HepG2 (cell line): ENCODE data around the gene COL8A1. TPM values are rescaled to one million over a fixed set of nuclear protein-coding genes. Genes with fewer than 3 reads are reported as not detected.

Source experiments
- ATAC-seq: fragments of 200-7000 bp; cut with Tn5 transposase; 3 replicates; pipeline ENCODE4 v1.9.1; 2020; ENCODE audit warnings: mild to moderate bottlenecking, moderate library complexity
- BruUV-seq: library from RNA; stranded (reverse); fragments of 400-500 nt; replicated peaks from 2 replicates; lab custom pipeline; 2021; lab: Mats Ljungman, UMichigan
- CTCF ChIA-PET: fragments of 300-600 bp; formaldehyde crosslinking; extraction: SDS; loops from one replicate; lab custom pipeline; 2021; ENCODE audit warnings: low total read pairs, inconsistent platforms, low intra/inter-chr PET ratio; lab: Yijun Ruan, JAX
- POLR2A ChIA-PET: fragments of 350-600 bp; sonication (Branson Sonifier 250); formaldehyde crosslinking; loops from one replicate; lab custom pipeline; 2020; ENCODE audit warnings: antibody characterized with exemption, inconsistent platforms; lab: Yijun Ruan, JAX
- DNase-seq: peaks from one replicate; pipeline ENCODE4 v3.0.0-alpha.2; 2015; ENCODE audit warnings: low spot score
- FAIRE-seq: peaks from 3 replicates; lab custom pipeline; 2011; peaks lifted over from hg19 to GRCh38; lab: Jason Lieb, UNC
- H2AFZ ChIP-seq: one replicate; pipeline ENCODE4 v1.6.1; 2011; ENCODE audit warnings: low read length, inconsistent platforms
- H3K27ac ChIP-seq: fragments of 300-600 bp; 3 replicates; pipeline ENCODE4 v1.8.0; 2011; ENCODE audit warnings: mixed run types, mild to moderate bottlenecking, mixed read lengths, low read length, inconsistent platforms; ENCODE audit not compliant: insufficient read depth; ENCODE audit errors: extremely low read length
- H3K27me3 ChIP-seq, 2 experiments: fragments of 200-600 bp in 1 of 2; 2 replicates in 1 of 2; 3 replicates in 1 of 2; pipeline versions ENCODE4 v1.6.0 to v1.8.0; 2011; ENCODE audit warnings: low read length in 2 of 2, mild to moderate bottlenecking in 2 of 2, moderate library complexity in 2 of 2, inconsistent platforms in 1 of 2; ENCODE audit not compliant: insufficient read depth in 2 of 2, control insufficient read depth in 1 of 2
- H3K36me3 ChIP-seq, 2 experiments: fragments of 200-600 bp in 1 of 2; replicated peaks in 1 of 2; 2 replicates in 1 of 2; 3 replicates in 1 of 2; pipeline versions ENCODE4 v1.5.1 to v1.8.0; 2011; ENCODE audit warnings: low read length in 2 of 2, inconsistent platforms in 1 of 2; ENCODE audit not compliant: insufficient read depth in 2 of 2, control insufficient read depth in 1 of 2
- H3K4me1 ChIP-seq: 2 replicates; pipeline ENCODE4 v1.5.1; 2012; ENCODE audit warnings: low read length, inconsistent platforms; ENCODE audit not compliant: insufficient read depth
- H3K4me2 ChIP-seq: 2 replicates; pipeline ENCODE4 v1.6.0; 2011; ENCODE audit warnings: low read depth, low read length, inconsistent platforms
- H3K4me3 ChIP-seq, 3 experiments: fragments of 200-600 bp in 1 of 3; sonication (generic), shearing (Covaris generic) in 1 of 3; replicated peaks in 1 of 3; 2 replicates each; pipeline ENCODE4 v1.5.1; 2011 to 2016; ENCODE audit warnings: low read length in 3 of 3, inconsistent platforms in 2 of 3, low read depth in 2 of 3, mild to moderate bottlenecking in 2 of 3, control low read depth in 1 of 3, mixed read lengths in 1 of 3; ENCODE audit not compliant: insufficient read depth in 1 of 3
- H3K79me2 ChIP-seq: one replicate; pipeline ENCODE4 v1.6.1; 2011; ENCODE audit warnings: low read length, inconsistent platforms; ENCODE audit not compliant: insufficient read depth
- H3K9ac ChIP-seq: 2 replicates; pipeline ENCODE4 v1.6.0; 2011; ENCODE audit warnings: mild to moderate bottlenecking, low read depth, low read length, inconsistent platforms; ENCODE audit not compliant: insufficient read depth
- H3K9me3 ChIP-seq: 2 replicates; pipeline ENCODE4 v1.5.1; 2012; ENCODE audit warnings: mild to moderate bottlenecking, low read length
- H4K20me1 ChIP-seq: 2 replicates; pipeline ENCODE4 v1.6.0; 2011; ENCODE audit warnings: inconsistent platforms, mild to moderate bottlenecking, low read length, moderate library complexity; ENCODE audit not compliant: insufficient read depth
- CHD4 ChIP-seq: fragments of 200-600 bp; sonication (generic); IDR thresholded peaks from 2 replicates; pipeline ENCODE4 v1.7.0; 2017; ENCODE audit warnings: mild to moderate bottlenecking, low read length, borderline replicate concordance
- E2F2 ChIP-seq: sonication (generic); formaldehyde crosslinking; IDR thresholded peaks from 2 replicates; pipeline ENCODE4 v1.4.0; 2020; ENCODE audit warnings: missing genetic modification reagents, borderline replicate concordance
- ETV5 ChIP-seq: IDR thresholded peaks from 2 replicates; pipeline ENCODE4 v1.6.1; 2018; ENCODE audit warnings: missing biosample characterization, missing genetic modification reagents, inconsistent platforms, borderline replicate concordance
- NFE2L1 ChIP-seq: sonication (generic); formaldehyde crosslinking; IDR thresholded peaks from 2 replicates; pipeline ENCODE4 v1.4.0; 2020; ENCODE audit warnings: missing genetic modification reagents, mild to moderate bottlenecking, borderline replicate concordance
- NR2F2 ChIP-seq: IDR thresholded peaks from 2 replicates; pipeline ENCODE4 v1.6.1; 2012; ENCODE audit warnings: low read depth, inconsistent platforms, borderline replicate concordance
- POLR2AphosphoS5 ChIP-seq: IDR thresholded peaks from 2 replicates; pipeline ENCODE4 v1.6.1; 2012; ENCODE audit warnings: low read depth, low read length
- SIN3A ChIP-seq: IDR thresholded peaks from 2 replicates; pipeline ENCODE4 v1.6.1; 2011; ENCODE audit warnings: low read depth, mild to moderate bottlenecking, control low read depth, low read length, borderline replicate concordance
- SOX13 ChIP-seq, 3 experiments: fragments of 450-650 bp in 1 of 3; sonication (generic) in 1 of 3; formaldehyde crosslinking in 1 of 3; IDR thresholded peaks in 2 of 3; conservative IDR thresholded peaks in 1 of 3; 2 replicates each; pipeline versions ENCODE4 v1.5.0 to v1.6.1; 2016 to 2020; ENCODE audit warnings: antibody characterized with exemption in 1 of 3, mild to moderate bottlenecking in 1 of 3, missing compliant biosample characterization in 1 of 3, missing genetic modification reagents in 1 of 3, moderate library complexity in 1 of 3
- U2AF2 ChIP-seq: fragments of 200-400 bp; formaldehyde crosslinking; IDR thresholded peaks from 2 replicates; pipeline ENCODE4 v1.6.1; 2017; ENCODE audit warnings: low read depth, mild to moderate bottlenecking, low read length
- ZNF10 ChIP-seq: sonication (generic); formaldehyde crosslinking; IDR thresholded peaks from 2 replicates; pipeline ENCODE4 v1.4.0; 2020; ENCODE audit warnings: mild to moderate bottlenecking, low read depth, missing genetic modification reagents, borderline replicate concordance
- ZNF138 ChIP-seq: sonication (generic); formaldehyde crosslinking; IDR thresholded peaks from 2 replicates; pipeline ENCODE4 v1.5.0; 2020; ENCODE audit warnings: mild to moderate bottlenecking, low read depth, missing genetic modification reagents
- ZNF414 ChIP-seq: sonication (generic); formaldehyde crosslinking; IDR thresholded peaks from 2 replicates; pipeline ENCODE4 v1.5.0; 2020; ENCODE audit warnings: missing genetic modification reagents
- ZNF580 ChIP-seq: IDR thresholded peaks from 2 replicates; pipeline ENCODE4 v1.6.1; 2016; ENCODE audit warnings: low read depth, borderline replicate concordance
- ZNF670 ChIP-seq: sonication (generic); formaldehyde crosslinking; IDR thresholded peaks from 2 replicates; pipeline ENCODE4 v1.8.0; 2022; ENCODE audit warnings: mild to moderate bottlenecking, missing genetic modification reagents, borderline replicate concordance
- ZNF703 ChIP-seq: sonication (generic); formaldehyde crosslinking; IDR thresholded peaks from 2 replicates; pipeline ENCODE4 v1.5.1; 2020; ENCODE audit warnings: missing genetic modification reagents, mild to moderate bottlenecking, moderate library complexity, borderline replicate concordance
- ZNF782 ChIP-seq: sonication (generic); formaldehyde crosslinking; IDR thresholded peaks from 2 replicates; pipeline ENCODE4 v1.4.0; 2020; ENCODE audit warnings: missing genetic modification reagents, mild to moderate bottlenecking, borderline replicate concordance
- WGBS: methylation state at CpG from one replicate; pipeline ENCODE4 v1.1.6; 2017; ENCODE audit warnings: low lambda C conversion rate; 5-methylcytosine and 5-hydroxymethylcytosine counted together
- in situ Hi-C: cut with HindIII; loops from 2 replicates; pipeline ENCODE4 v1.10.0; 2017; ENCODE audit warnings: low pct_unique_long_range_greater_than_20kb; ENCODE audit not compliant: extremely low pct_ligation_motif_present
- intact Hi-C: fragments of 100-400 bp; cut with micrococcal nuclease; formaldehyde crosslinking; loops from one replicate; pipeline ENCODE4 v1.10.0; 2022; ENCODE audit not compliant: unreplicated experiment
- polyA plus RNA-seq, 8 experiments: library from polyadenylated mRNA; depleted of rRNA in 3 of 8; stranded (reverse) in 7 of 8; unstranded in 1 of 8; fragments of >200 nt; fragmentation: Illumina TruSeq in 4 of 8; extraction: Trizol in 4 of 8; gene quantifications; 2 replicates each; pipeline versions ENCODE4 v1.2.1 to v1.2.3, GENCODE V29; 2011 to 2016; ENCODE audit warnings: low read depth in 4 of 8, missing spikeins in 1 of 8, mixed read lengths in 1 of 8; ENCODE audit not compliant: insufficient read depth in 1 of 8
- total RNA-seq, 5 experiments: library from RNA; depleted of rRNA; stranded (reverse); fragments of >200 nt; fragmentation: Illumina TruSeq; extraction: Trizol; gene quantifications; 2 replicates each; pipeline ENCODE4 v1.2.3, GENCODE V29; 2016; ENCODE audit warnings: low read depth in 1 of 5

COL8A1 gene
- total and polyA plus RNA-seq, 2 of the 13 experiments (the other 11 are each of a cell fraction or from before 2014, with no cell fraction given), result not detected

- intact Hi-C loops, result no loop called here
- ChIA-PET POLR2A (no interaction called here), CTCF (no interaction called here)
- no peak for DNase-seq
- in situ Hi-C loops, result no loop called here
- Histone ChIP-seq H3K79me2 (no peaks in the 10 kb centered on the region), H3K36me3 (no peaks in the 10 kb centered on the region), H3K9me3 (no peaks in the 10 kb centered on the region), H4K20me1 (no peaks in the 10 kb centered on the region), H3K4me1 (no peaks in the 10 kb centered on the region), H3K9ac (no peak overlapping the region), H3K27ac (no peak overlapping the region), H2AFZ (no peak overlapping the region), H3K27me3 (no peaks in the 10 kb centered on the region; a peak in 1 of 5 replicates), H3K4me3 (no peak overlapping the region), H3K4me2 (no peak overlapping the region)
- no peak for FAIRE-seq
- ATAC-seq, result no peak
- TF ChIP-seq SIN3A (no peak), POLR2AphosphoS5 (no peak), ZNF703 (no peak), ZNF580 (CRISPR knock-in tag) (no peak), ZNF138 (CRISPR knock-in tag) (no peak)
- 0% methylated on average over 1 of the region's 1 CpG for WGBS
- no TSS peak for BruUV-seq
Measured at GRCh38 chr3:99768126-99768525, 129.7 kb downstream of the COL8A1 start.

GRCh38 chr3:99768808-99769501 is 130.6 kb downstream of the COL8A1 start:
- Histone ChIP-seq H3K9ac (no peak overlapping the region), H3K9me3 (no peaks in the 10 kb centered on the region), H3K79me2 (no peaks in the 10 kb centered on the region), H3K4me2 (no peak overlapping the region), H4K20me1 (no peaks in the 10 kb centered on the region), H3K27ac (no peak overlapping the region), H3K4me3 (no peak overlapping the region), H3K27me3 (no peaks in the 10 kb centered on the region; a peak in 1 of 5 replicates), H2AFZ (no peak overlapping the region), H3K36me3 (no peaks in the 10 kb centered on the region), H3K4me1 (no peaks in the 10 kb centered on the region)
- in situ Hi-C loops (no loop called here), intact Hi-C loops (no loop called here)
- no peak for FAIRE-seq
- ATAC-seq, result no peak
- no TSS peak for BruUV-seq
- 0% methylated on average over 2 of the region's 2 CpGs for WGBS
- ChIA-PET CTCF (no interaction called here), POLR2A (no interaction called here)
- DNase-seq, result no peak
- no peak for TF ChIP-seq CHD4
- no peak for TF ChIP-seq NR2F2
- no peak for TF ChIP-seq NFE2L1 (CRISPR knock-in tag)
- no peak for TF ChIP-seq ZNF782 (CRISPR knock-in tag)
- TF ChIP-seq SOX13 (IDR thresholded peaks at IDR 0.05), result no peak
- TF ChIP-seq SOX13 (CRISPR knock-in tag; conservative IDR thresholded peaks at IDR 0.05 in 1 of 2, IDR thresholded peaks at IDR 0.05 in 1 of 2), result no peak
- no peak for TF ChIP-seq E2F2 (CRISPR knock-in tag)
- no peak for TF ChIP-seq ZNF670 (CRISPR knock-in tag)
- no peak for TF ChIP-seq ZNF10 (CRISPR knock-in tag)
- TF ChIP-seq ETV5 (CRISPR knock-in tag), result no peak
- no peak for TF ChIP-seq ZNF414
- no peak for TF ChIP-seq U2AF2
